DMS79 treated with DMSO at 0.1 percent for 48 hours (cell line): ENCODE results near the gene SLC52A3.
"Not testable (repeated sequence)": the region's sequence is repeated elsewhere in the genome, so short reads cannot be mapped to it uniquely, and the experiment has no call there.

Experiments used
- DNase-seq: peaks from one replicate; lab custom pipeline; 2025; lab: John Stamatoyannopoulos, UW

The SLC52A3 gene

DNA sequence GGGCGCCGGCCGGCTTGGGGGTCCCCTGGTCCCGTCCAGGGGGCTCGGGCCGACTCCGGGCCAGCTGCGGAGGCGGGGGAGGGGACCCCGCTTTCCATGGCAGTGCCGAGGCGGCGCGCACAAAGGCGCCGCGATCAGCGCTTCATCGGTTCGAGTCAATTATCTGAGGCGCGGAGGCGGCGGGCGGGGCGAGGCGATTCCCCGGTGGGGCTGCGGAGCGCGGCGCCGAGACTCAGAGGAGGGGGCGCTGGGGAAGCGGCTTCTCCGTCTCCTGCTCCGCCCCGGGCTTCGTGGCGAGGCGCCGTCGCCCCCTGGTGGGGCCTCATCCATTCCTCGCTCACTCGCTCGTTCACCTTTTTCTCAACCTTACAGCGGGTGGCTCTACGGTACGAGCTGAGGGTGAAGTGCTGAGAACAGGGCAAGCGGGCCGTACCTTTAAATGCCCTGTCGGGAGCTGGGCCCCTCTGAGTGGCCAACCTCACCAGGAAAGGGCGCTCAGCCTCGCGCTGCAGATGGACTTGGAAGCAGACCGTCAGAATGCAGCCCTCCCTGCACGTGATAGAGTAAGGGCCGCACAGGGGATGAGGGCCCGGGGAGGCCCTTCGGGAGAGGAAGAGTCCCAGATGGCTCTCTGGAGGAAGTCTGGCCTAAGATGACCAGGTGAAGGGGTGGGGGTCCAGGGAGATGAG is 39.9 kb downstream of the SLC52A3 start:
- peak; percentile 41 for DNase-seq

DNA sequence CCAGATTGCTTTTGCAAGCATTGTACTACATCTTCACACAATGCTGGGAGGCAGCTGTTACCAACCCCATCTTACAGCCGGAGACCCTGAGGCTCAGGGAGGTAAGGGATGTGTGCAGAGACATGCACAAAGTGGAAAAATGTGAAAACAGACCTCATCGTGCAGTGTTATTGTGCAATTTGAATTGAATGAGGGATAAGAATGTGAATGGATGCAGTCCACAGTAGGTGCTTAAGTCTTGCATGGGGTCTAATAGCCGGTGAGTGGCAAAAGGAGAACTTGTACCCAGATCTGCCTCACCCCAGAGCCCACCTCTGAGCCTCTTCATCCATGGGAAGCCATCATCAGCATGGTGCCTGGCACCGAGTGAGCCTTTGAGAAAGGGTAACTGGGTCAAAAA is 42.1 kb downstream of the SLC52A3 start:
- DNase-seq: no peak

DNA sequence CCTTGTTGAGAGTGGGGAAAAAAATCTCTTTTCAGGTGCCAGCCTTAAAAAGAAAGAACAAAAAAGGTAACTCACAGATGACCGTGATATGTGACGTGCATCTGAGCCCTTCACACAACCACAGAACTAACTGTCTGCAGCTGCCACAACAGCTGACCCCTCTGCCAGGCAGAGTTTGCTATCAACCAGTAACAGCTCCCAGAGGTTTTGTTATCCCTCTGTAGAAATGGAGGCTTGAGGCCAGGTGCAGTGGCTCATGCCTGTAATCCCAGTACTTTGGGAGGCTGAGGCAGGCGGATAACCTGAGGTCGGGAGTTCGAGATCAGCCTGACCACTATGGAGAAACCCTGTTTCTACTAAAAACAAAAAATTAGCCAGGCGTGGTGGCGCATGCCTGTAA is 42.8 kb downstream of the SLC52A3 start:
- DNase-seq: no peak

DNA sequence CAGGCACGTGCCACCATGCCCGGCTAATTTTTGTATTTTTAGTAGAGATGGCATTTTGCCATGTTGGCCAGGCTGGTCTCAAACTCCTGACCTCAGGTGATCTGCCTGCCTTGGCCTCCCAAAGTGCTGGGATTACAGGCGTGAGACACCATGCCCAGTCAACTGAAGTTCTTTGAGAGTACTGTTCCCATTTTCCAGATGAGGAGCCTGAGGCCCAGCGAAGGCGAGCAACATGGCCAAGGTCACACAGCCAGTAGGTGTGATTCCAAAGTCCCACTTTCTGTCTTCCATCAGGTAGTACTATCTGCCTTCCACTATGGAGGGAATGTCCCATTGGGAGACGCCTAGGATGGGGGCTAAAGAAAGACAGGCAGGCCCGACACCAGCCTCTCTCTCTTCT is 43.5 kb downstream of the SLC52A3 start:
- not testable (repeated sequence) for DNase-seq

DNA sequence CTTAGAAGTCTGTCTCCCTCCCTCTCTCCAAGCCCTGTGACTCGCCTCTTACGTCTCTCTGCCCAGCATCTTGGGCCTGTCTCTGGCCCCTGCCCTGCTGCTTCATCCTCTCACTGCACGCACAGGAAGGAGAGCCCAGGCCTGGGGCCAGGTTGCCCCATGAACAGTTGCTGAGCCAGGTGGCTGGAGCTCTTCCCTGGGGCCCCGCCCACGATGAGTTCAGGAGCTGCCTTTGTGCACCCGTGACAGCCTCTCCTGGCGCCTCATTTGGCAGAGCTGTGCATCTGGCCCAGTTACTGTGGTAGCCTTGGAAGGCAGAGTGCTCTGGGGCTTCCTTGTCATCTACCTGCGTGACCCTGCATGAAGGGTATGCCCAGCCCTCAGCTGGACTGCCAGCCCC is 44.5 kb downstream of the SLC52A3 start:
- no peak for DNase-seq

DNA sequence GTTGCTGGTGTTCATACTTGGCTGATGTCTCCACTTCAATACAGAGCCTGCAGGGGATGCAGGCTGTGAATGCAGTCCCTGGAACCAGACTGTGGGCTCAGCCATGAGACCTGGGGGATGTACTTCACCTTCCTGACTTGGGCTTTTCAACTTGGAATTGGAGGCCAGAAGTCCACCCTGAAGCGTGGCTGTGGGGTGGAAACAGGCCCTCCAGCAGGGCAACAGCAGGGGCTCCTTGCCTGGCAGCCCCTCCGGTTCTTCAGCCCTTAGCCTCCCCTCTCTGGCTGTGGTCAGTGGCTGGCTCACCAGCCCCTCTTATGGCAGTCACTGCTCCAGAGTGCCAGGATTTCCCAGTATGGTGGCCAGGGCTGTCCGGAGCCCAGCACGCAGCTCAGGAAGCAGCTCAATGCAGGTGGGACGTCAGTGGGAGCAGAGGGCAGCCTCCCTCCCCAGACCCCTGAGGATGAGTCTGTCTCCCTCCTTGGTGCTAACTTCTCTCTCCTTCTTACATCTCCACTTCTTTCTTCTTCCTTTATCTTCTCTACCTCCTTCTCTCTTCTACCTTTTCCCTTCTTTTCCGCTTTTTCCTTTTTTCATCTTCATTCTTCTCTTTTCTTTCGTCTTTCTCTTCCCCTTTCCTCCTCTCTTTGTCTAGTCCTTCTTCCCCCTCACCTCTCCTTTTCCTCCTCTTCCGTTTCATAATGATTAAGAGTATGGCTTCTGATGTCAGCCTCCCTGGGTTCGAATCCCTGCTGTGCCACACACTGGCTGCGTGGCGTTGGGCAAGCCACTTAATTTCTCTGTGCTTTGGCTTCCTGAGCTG is 45.3 kb downstream of the SLC52A3 start:
- DNase-seq: no peak

DNA sequence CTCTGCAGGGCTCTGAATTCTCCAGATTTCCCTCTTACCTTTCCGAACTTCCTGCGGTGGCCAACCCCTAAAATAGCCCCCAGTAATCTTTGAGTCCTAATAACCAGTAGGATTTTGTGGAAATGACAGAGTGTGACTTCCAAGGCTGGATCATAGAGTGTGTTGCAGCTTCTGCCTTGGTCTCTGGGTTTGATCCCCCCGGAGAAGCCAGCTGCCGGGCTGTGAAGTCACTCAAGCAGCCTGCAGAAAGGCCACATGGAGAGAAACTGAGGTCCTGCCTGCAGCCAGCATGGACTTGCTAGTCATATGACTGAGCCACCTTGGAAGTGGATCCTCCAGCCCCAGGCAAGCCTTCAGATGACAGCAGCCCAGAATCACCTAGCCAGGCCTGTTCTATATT is 46.4 kb downstream of the SLC52A3 start:
- no peak for DNase-seq

DNA sequence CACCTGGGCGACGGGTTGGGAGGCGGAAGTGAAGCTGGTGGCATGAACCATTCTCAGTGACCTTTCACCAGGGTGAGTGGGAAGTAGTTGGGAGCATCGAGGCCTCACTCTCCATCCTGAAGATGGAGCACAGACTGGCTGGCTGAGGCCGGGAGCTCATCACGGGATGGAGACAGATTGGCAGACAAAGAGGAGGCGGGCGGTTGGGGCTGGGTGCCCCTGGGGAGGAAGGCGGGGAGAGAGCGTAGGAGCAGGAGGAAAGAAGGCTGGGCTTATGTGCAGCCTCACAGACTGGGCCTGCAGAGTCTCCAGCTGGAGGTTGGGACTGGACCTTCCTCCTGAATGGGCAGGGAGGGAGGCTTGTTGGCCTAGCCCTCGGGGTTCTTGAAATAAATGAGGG is 48.5 kb downstream of the SLC52A3 start:
- DNase-seq: no peak

DNA sequence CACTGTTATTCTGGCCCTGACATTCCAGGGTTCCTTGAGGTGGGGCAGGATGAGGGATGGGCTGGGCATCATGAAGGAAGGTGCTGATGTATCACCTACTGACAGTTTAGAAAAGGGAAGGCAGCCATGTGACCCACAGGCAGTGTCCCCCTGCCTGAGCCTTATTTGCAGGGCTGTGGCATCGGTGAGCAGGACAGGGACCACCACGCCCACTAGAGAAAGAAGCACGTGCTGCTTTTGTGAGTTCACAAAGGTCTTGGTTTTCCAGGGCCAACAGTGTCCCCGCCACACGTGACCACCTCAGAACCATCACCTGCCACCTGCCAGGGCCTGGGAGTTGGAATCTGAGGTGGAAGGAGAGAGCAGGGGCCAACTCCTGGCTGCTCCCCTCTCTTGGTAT is 49.2 kb downstream of the SLC52A3 start:
- no peak for DNase-seq

DNA sequence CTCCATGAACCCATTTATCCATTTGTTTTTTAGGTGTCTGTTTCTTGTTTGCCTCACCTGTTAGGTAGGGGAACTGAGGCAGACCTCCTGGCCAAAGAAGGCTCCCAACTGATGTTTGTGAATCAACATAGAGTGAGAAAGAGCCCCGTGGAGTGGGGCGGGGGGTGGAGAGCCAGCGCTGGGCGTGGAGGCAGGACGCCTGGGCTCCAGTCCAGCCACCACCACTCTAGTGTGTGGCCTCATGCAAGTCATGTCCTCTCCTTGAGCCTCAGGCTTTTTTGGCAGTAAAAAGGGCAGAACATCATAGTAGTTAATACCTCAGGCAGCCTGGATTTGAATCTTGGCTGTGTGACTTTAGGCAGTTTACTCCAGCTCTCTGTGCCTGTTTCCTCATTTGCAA is 50.5 kb downstream of the SLC52A3 start:
- no peak for DNase-seq

DNA sequence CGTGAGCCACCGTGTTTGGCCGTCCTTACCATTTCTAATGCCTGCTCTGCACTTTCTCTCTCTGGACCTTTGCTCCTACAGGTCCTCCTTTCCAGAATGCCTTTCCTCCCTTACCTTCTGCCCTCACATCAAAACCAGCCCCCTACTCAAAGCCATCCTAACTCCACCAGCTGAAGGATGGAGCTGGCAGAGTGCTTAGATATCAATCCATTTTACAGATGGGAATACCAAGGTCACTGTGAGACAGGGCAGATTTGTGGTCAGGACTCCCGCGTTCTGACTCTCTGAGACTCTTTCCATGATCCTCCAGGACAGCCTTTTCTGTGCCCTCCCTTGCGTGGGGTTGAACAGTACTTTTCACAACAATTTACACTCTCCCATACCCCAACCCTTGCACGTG is 51.0 kb downstream of the SLC52A3 start:
- no peak for DNase-seq

DNA sequence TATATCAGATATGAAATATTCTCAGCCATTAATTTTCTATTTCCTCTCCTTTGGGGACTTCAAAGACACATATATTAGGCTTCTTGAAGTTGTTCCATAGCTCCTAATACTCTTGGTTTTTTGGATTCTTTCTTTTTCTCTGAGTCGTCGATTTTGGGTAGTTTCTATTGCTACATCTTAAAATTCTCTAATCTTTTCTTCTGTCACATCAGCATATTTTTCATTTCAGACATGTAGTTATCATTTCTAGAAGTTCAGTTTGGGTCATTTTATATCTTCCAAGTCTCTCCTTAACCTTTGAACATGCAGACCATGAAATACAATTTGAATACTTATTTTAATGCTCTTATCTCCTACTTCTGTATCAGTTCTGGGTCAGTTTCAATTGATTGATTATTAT is 53.8 kb downstream of the SLC52A3 start:
- DNase-seq: no peak

DNA sequence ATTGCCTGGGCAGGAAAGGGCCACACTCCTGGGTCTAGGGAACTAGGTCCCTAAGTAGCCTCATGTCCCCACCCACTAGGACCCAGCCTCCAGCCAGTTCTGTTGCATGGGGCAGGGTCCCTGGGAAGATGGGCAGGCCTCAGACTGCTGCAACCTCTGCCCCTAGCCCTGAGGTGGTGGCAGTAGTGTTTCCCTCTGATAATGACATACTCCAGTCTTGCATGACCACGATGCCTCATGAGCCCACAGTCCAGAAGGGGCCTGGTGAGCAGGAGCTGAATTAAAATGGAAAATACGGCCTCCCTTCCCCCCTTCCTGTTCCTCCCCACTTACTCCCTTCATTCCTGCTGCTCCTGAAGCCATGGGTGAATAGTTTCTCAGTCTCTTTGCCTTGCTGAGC is 56.7 kb downstream of the SLC52A3 start:
- DNase-seq: no peak

DNA sequence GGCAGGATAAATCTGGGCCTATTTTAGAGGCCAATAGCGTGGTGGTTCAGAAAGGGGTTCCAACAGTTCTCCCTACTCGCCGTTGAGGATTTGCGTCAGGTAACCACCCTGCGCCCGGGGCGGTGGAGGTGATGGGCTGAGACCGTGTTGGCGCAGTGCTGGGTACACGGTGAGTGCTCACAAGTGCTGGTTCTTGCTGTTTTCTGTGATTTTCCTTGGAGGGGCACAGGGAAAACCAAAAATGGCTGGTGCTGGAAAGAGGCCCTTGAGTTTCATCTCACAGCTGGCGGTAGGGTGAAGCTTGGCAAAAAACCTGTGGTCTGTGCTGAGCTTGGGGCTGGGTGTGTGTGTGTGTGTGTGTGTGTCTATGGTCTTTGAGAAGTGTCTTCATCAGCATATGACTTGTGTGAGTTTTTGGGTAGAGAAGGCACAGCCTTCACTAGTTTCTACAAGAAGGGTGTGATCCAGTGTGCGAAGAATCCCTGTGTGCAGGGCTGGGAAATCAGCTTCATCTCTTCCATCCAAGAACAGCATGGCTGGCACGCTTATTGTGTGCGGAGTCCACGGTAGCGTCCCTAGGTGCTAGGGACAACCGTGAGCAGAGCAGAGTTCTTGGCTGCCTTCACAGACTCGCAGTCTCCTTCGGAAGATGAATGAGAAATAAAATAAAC is 57.4 kb downstream of the SLC52A3 start:
- DNase-seq: no peak
